Fibroblast of mammary gland (primary cell): ENCODE data around the gene PRKX.
A peak's percentile ranks its signal among the peaks of the same experiment; 100 is the strongest.
"Not testable (repeated sequence)": the region's sequence is repeated elsewhere in the genome, so short reads cannot be mapped to it uniquely, and the experiment has no call there.

Source experiments
- DNase-seq: peaks from one replicate; pipeline ENCODE4 v3.0.0-alpha.2; 2010; ENCODE audit warnings: low read depth
- H3K4me3 ChIP-seq: 2 replicates; pipeline ENCODE4 v1.5.1; 2011; ENCODE audit warnings: low read depth, mild to moderate bottlenecking, low read length, moderate library complexity; ENCODE audit not compliant: control insufficient read depth
- TF ChIP-seq, protein P1 (sequence below): conservative IDR thresholded peaks from 2 replicates; pipeline ENCODE4 v1.5.1; 2011; ENCODE audit warnings: low read depth, low read length, inconsistent platforms; ENCODE audit not compliant: control insufficient read depth, insufficient read depth

Gene PRKX

DNA sequence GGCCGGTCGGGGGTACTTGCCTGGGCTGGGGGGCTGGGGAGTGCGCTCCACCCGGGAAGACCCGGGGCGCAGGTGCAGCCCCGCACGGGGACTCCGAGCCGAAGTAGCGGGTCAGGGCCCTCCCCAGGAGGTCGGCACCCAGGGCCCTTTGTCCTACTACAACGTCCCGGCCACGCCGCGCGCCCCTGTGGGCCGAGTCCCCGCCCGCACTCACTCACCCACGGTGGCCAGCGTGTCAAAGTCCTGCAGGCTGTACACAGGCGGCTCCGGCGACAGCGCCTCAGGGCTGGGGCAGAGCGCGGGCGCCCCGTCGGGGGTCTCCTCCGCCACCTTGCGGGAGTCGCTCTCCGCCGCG is 602 bp downstream of the PRKX start:
- TF ChIP-seq, protein P1, sequence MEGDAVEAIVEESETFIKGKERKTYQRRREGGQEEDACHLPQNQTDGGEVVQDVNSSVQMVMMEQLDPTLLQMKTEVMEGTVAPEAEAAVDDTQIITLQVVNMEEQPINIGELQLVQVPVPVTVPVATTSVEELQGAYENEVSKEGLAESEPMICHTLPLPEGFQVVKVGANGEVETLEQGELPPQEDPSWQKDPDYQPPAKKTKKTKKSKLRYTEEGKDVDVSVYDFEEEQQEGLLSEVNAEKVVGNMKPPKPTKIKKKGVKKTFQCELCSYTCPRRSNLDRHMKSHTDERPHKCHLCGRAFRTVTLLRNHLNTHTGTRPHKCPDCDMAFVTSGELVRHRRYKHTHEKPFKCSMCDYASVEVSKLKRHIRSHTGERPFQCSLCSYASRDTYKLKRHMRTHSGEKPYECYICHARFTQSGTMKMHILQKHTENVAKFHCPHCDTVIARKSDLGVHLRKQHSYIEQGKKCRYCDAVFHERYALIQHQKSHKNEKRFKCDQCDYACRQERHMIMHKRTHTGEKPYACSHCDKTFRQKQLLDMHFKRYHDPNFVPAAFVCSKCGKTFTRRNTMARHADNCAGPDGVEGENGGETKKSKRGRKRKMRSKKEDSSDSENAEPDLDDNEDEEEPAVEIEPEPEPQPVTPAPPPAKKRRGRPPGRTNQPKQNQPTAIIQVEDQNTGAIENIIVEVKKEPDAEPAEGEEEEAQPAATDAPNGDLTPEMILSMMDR = no peak
- no peak for DNase-seq
- H3K4me3 ChIP-seq = peak overlapping the region; percentile 51

DNA sequence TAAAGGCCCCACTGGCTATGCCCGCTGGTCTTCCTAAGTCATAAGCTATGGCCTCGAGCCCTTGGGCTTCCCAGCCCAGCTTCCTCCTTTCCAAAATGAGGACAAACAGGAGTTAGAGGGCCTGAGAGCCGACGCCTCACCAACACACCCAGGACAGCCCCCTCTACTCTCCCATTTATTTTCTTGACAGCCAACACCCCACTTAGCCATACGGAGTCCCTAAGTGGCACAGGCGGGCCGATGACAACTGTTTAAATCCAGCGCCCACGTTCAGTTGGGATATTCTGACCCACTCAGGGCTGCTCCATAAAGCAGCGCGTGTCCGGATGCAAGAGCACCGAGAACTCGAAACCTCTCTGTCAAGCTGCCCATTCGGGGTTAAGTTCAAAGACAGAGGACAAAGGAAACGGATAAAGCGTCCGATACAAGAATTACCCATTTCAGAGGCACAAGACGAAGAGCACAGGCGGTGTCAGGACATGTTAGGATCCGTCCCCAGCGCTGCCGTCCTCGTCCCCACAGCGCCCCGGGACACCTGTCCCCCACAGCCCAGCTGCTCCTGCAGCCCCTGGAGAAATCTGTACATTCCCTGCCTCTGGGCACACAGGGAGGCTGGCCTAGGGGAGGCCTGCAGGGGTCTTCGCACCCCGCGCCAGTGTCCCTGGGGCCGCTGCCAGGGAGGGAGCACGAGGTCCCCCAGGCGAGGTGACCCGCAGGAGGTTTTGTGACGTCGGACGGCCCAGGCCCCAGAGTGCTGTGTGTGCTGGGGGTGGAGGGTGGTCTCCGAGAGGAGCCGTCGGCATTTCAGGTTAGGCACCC is 1.2 kb downstream of the PRKX start:
- H3K4me3 ChIP-seq = peak overlapping the region; percentile 51
- peak; percentile 40 for DNase-seq
- TF ChIP-seq, protein P1 = no peak

DNA sequence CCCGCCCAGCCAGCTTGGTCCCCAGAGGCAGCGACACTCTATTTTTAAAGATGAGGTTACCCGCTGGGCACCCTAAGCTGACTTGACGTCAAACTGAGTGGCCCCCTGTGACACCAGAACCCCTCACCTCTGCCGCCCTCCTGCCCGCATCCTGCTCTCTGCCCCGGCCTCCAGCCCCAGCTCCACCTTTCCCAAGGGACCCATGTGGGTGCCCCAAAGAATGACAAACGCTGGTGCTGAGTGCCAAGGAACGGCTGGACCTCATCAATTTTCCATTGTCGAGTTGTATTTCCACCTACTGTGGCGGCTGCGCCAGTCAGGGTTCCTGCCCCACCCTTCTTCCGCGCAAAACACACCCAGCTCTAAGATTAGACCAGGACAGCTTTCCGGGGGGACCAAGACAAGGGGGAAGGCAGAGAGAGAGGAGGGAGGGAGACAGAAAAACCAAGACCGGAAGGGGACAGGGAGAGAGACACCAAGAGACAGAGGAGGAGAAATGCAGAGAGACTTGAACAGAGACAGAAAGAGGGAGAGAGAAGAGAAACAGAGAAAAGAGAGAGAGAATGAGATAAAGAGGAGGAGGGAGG is 2.0 kb downstream of the PRKX start:
- DNase-seq = no peak
- TF ChIP-seq, protein P1 = no peak
- no peak overlapping the region for H3K4me3 ChIP-seq

DNA sequence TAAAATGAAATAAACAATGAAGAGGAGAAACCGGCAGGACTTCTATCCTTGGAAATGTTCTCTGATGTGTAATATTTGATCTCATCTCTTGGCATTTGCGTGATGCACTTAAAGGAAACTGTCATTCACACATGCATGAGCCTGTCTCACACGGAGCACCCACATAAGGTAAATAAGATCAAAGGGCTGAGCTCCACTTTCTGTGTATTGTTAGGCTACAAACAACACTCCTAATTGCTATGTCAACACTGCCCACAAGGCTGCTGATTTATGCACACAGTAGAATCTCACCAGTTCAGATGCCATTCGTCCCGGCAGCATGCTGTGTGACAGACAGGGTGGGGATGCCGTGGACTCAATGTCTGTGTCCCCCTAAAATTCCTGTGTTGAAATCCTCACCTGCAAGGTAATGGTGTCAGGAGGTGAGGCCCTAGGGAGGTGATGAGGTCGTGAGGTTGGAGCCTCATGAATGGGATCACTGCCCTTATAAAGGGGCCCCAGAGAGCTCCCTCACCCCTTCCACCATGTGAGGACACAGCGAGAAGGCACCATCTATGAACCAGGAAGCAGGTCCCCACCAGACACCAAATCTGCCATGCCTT is 5.7 kb downstream of the PRKX start:
- not testable (repeated sequence) for H3K4me3 ChIP-seq, DNase-seq

DNA sequence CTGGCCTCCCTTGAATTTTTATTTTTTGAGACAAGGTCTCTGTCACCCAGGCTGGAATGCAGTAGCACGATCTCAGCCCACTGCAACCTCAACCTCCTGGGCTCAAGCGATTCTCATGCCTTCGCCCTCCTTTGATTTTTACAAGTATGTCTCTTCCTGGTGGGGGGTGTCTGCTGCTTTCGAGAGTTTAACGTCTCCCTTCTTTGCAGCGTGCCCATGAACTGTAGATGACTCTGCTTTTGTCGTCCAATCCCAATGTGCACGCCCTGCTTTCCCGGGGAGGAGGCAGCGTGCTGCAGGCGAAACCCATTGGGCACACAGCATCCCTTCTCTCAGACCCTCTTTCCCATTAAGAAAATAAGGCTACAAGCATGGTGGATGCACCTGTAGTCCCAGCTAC is 7.0 kb downstream of the PRKX start:
- H3K4me3 ChIP-seq = no peak overlapping the region
- DNase-seq = no peak
- TF ChIP-seq, protein P1 = no peak

DNA sequence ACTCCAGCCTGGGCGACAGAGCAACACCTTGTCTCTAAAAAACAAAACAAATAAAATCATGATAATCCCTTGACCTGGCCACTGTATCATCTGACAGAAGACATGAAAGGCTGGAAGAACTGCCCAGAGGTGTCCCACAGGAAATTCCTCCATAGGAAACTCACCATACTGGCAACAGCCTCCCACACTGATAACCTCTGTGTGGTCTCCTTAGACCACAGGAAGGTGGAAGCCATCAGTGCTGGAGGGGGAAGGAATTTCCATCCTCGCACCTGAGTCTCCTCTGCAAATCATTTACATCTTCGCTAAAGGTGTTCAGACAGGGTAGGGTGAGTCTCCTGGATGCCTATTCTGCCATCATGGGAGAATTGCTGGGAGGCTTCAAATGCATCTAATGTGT is 10.2 kb downstream of the PRKX start:
- not testable (repeated sequence) for H3K4me3 ChIP-seq, DNase-seq

DNA sequence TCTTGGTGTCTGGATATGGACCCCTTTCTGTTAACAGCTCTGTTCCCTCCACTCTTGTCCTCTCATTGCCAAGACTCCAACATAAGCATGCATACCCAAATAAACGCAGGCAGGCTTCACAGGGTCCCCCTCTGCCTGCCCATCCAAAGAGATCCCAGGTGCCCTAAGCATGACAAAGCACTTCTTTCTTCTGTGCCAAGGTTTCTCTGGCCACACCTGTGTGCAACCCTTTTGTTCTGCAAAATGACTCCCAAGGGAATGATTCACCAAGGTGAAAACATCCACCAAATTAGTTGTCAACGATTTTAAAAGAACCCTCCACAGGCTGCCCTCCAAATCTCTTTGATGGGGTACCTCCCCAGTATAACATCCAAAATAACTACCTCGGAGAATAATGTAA is 11.4 kb downstream of the PRKX start:
- DNase-seq = not testable (repeated sequence)

DNA sequence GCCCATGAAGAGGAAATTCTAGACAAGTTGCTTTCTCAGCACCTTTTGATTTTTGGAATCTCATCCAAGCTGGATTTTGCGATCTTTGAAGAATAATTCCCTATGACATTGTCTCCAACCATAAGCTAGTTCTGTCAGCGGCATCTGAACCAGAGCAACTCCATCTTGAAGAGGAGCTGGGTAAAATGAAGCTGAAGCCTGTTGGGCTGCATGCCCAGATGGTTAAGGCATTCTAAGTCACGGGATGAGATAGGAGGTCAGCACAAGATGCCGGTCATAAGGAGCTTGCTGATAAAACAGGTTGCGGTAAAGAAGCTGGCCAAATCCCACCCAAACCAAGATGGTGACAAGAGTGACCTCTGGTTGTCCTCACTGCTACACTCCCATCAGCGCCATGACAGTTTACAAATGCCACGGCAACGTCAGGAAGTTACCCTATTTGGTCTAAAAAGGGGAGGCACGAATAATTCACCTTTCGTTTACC is 12.0 kb downstream of the PRKX start:
- H3K4me3 ChIP-seq, DNase-seq: not testable (repeated sequence)

More for the DNA sequence above, 11.4 kb downstream of the PRKX start:
- not testable (repeated sequence) for H3K4me3 ChIP-seq

DNA sequence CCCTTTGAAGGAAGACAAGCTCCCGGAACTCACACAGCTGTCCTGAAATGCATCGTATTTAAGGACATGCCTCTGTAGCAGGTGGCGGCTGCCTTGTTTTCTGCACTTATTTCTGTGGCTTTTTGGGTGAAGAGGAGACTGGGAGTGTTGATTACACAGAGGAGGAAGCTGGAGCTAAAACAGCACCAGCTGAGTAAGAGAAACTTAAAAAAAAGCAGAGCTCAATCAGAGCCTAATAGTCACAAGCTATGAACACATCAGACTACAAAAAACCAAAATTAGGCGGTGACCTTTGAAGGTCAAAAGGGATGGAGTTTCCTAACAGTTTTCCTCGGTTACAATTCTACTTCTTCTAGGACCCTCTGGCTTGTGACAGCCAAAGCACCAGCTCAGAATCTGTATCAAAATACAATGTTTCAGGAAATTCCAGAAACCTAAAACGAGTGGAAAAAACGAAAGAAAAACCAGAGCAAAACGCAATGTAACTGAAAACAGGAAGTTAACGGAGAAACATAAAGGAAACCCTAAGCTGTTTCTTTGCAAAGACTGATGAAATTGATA is 13.5 kb downstream of the PRKX start:
- DNase-seq = peak; percentile 12
- TF ChIP-seq, protein P1 = no peak
- peak overlapping the region; percentile 16 for H3K4me3 ChIP-seq
